Activated T-cell treated with anti-CD3 and anti-CD28 coated beads, Interleukin-2, amount 50 U/mL, for 4 hours (primary cell): ENCODE measurements around the gene MYO1H. TPM values are rescaled to one million over a fixed set of nuclear protein-coding genes. Genes with fewer than 3 reads are reported as not detected.

ENCODE experiments used
- ATAC-seq, 2 donors: fragments of 200-7000 bp; cut with Tn5 transposase; one replicate each; pipeline ENCODE4 v1.10.0; 2021
- DNase-seq: peaks from one replicate; pipeline ENCODE4 v3.0.0-alpha.2; 2020
- H3K27me3 Mint-ChIP-seq: one replicate; pipeline ENCODE4 v1.8.0; 2021; ENCODE audit warnings: low read depth, mixed read lengths
- H3K36me3 Mint-ChIP-seq: one replicate; pipeline ENCODE4 v1.8.0; 2022; ENCODE audit warnings: mixed read lengths; ENCODE audit not compliant: insufficient read depth
- H3K4me1 Mint-ChIP-seq: one replicate; pipeline ENCODE4 v1.8.0; 2021; ENCODE audit warnings: low read depth, mixed read lengths
- H3K4me3 Mint-ChIP-seq: one replicate; pipeline ENCODE4 v1.8.0; 2021; ENCODE audit warnings: mild to moderate bottlenecking, moderate library complexity, mixed read lengths
- H3K9me3 Mint-ChIP-seq: one replicate; pipeline ENCODE4 v1.8.0; 2021; ENCODE audit warnings: mixed read lengths
- total RNA-seq, 3 donors: library from RNA; stranded (reverse); gene quantifications; one replicate each; pipeline ENCODE4 v1.2.1, GENCODE V29; 2021

The MYO1H gene
- total RNA-seq, 3 donors from 2014 or later: not detected

GRCh38 chr12:109440851-109441490 is 93.3 kb downstream of the MYO1H start:
- H3K9me3 Mint-ChIP-seq: no peaks in the 10 kb centered on the region
- H3K27me3 Mint-ChIP-seq: no peaks in the 10 kb centered on the region
- H3K4me3 Mint-ChIP-seq: no peak overlapping the region
- DNase-seq: no peak
- no peaks in the 10 kb centered on the region for H3K4me1 Mint-ChIP-seq
- peaks cover 9% of the 10 kb centered on the region for H3K36me3 Mint-ChIP-seq
- no peak for ATAC-seq

GRCh38 chr12:109443794-109444193 is 96.1 kb downstream of the MYO1H start:
- Mint-ChIP-seq H3K9me3 (no peaks in the 10 kb centered on the region), H3K4me1 (no peaks in the 10 kb centered on the region), H3K27me3 (no peaks in the 10 kb centered on the region), H3K36me3 (peaks cover 11% of the 10 kb centered on the region), H3K4me3 (no peak overlapping the region)
- DNase-seq: no peak
- no peak for ATAC-seq

- ATAC-seq (no peak), DNase-seq (no peak)
- Mint-ChIP-seq H3K4me3 (no peak overlapping the region), H3K4me1 (no peaks in the 10 kb centered on the region), H3K9me3 (no peaks in the 10 kb centered on the region), H3K36me3 (peaks cover 16% of the 10 kb centered on the region), H3K27me3 (no peaks in the 10 kb centered on the region)
Measured at GRCh38 chr12:109444259-109444658, 96.6 kb downstream of the MYO1H start.

GRCh38 chr12:109445191-109445609 is 97.5 kb downstream of the MYO1H start:
- Mint-ChIP-seq H3K4me1 (no peaks in the 10 kb centered on the region), H3K36me3 (peaks cover 20% of the 10 kb centered on the region), H3K4me3 (no peak overlapping the region), H3K27me3 (no peaks in the 10 kb centered on the region), H3K9me3 (no peaks in the 10 kb centered on the region)
- ATAC-seq (no peak), DNase-seq (no peak)

GRCh38 chr12:109446869-109447268 is 99.2 kb downstream of the MYO1H start:
- no peak overlapping the region for H3K4me3 Mint-ChIP-seq
- DNase-seq (no peak), ATAC-seq (no peak)
- H3K4me1 Mint-ChIP-seq: no peaks in the 10 kb centered on the region
- H3K9me3 Mint-ChIP-seq: no peaks in the 10 kb centered on the region
- H3K36me3 Mint-ChIP-seq: peaks cover 21% of the 10 kb centered on the region
- no peaks in the 10 kb centered on the region for H3K27me3 Mint-ChIP-seq

- peaks cover 23% of the 10 kb centered on the region for H3K36me3 Mint-ChIP-seq
- no peak for DNase-seq
- H3K4me1 Mint-ChIP-seq: no peaks in the 10 kb centered on the region
- no peak for ATAC-seq
- no peaks in the 10 kb centered on the region for H3K9me3 Mint-ChIP-seq
- no peaks in the 10 kb centered on the region for H3K27me3 Mint-ChIP-seq
- no peak overlapping the region for H3K4me3 Mint-ChIP-seq
Measured at GRCh38 chr12:109447482-109447881, 99.8 kb downstream of the MYO1H start.

- no peaks in the 10 kb centered on the region for H3K4me1 Mint-ChIP-seq
- no peak for DNase-seq
- H3K27me3 Mint-ChIP-seq: no peaks in the 10 kb centered on the region
- H3K36me3 Mint-ChIP-seq: peaks cover 23% of the 10 kb centered on the region
- no peak for ATAC-seq
- no peaks in the 10 kb centered on the region for H3K9me3 Mint-ChIP-seq
- H3K4me3 Mint-ChIP-seq: no peak overlapping the region
Measured at GRCh38 chr12:109448272-109448671, 100.6 kb downstream of the MYO1H start.

- H3K9me3 Mint-ChIP-seq: no peaks in the 10 kb centered on the region
- no peak overlapping the region for H3K4me3 Mint-ChIP-seq
- H3K4me1 Mint-ChIP-seq: no peaks in the 10 kb centered on the region
- DNase-seq: no peak
- H3K27me3 Mint-ChIP-seq: no peaks in the 10 kb centered on the region
- ATAC-seq: no peak
- peaks cover 28% of the 10 kb centered on the region for H3K36me3 Mint-ChIP-seq
Measured at GRCh38 chr12:109448707-109449390, 101.1 kb downstream of the MYO1H start.

- ATAC-seq (no peak), DNase-seq (no peak)
- Mint-ChIP-seq H3K9me3 (no peaks in the 10 kb centered on the region), H3K36me3 (peaks cover 33% of the 10 kb centered on the region), H3K4me1 (no peaks in the 10 kb centered on the region), H3K4me3 (no peak overlapping the region), H3K27me3 (no peaks in the 10 kb centered on the region)
Measured at GRCh38 chr12:109449845-109450532, 102.3 kb downstream of the MYO1H start.

- ATAC-seq: no peak
- DNase-seq: no peak
- H3K27me3 Mint-ChIP-seq: no peaks in the 10 kb centered on the region
- no peak overlapping the region for H3K4me3 Mint-ChIP-seq
- H3K4me1 Mint-ChIP-seq: no peaks in the 10 kb centered on the region
- H3K9me3 Mint-ChIP-seq: no peaks in the 10 kb centered on the region
- peaks cover 28% of the 10 kb centered on the region for H3K36me3 Mint-ChIP-seq
Measured at GRCh38 chr12:109450980-109451379, 103.3 kb downstream of the MYO1H start.

- Mint-ChIP-seq H3K4me3 (no peak overlapping the region), H3K9me3 (no peaks in the 10 kb centered on the region)
Measured at GRCh38 chr12:109451400-109451799, 103.7 kb downstream of the MYO1H start.

GRCh38 chr12:109452489-109452888 is 104.8 kb downstream of the MYO1H start:
- no peaks in the 10 kb centered on the region for H3K4me1 Mint-ChIP-seq
- no peak for ATAC-seq

More at GRCh38 chr12:109451400-109451799, 103.7 kb downstream of the MYO1H start:
- H3K36me3 Mint-ChIP-seq: peaks cover 28% of the 10 kb centered on the region
- DNase-seq (no peak), ATAC-seq (no peak)
- no peaks in the 10 kb centered on the region for H3K27me3 Mint-ChIP-seq
- no peaks in the 10 kb centered on the region for H3K4me1 Mint-ChIP-seq

GRCh38 chr12:109455706-109456105 is 108.0 kb downstream of the MYO1H start:
- Mint-ChIP-seq H3K4me1 (peaks cover 11% of the 10 kb centered on the region), H3K27me3 (no peaks in the 10 kb centered on the region), H3K4me3 (no peak overlapping the region), H3K9me3 (no peaks in the 10 kb centered on the region), H3K36me3 (peaks cover 29% of the 10 kb centered on the region)
- DNase-seq: no peak
- ATAC-seq: no peak

More at GRCh38 chr12:109452489-109452888, 104.8 kb downstream of the MYO1H start:
- no peak for DNase-seq
- no peak overlapping the region for H3K4me3 Mint-ChIP-seq
- no peaks in the 10 kb centered on the region for H3K9me3 Mint-ChIP-seq
- H3K36me3 Mint-ChIP-seq: peaks cover 36% of the 10 kb centered on the region
- no peaks in the 10 kb centered on the region for H3K27me3 Mint-ChIP-seq

- DNase-seq (no peak), ATAC-seq (no peak)
- Mint-ChIP-seq H3K27me3 (no peaks in the 10 kb centered on the region), H3K4me3 (no peak overlapping the region), H3K36me3 (peaks cover 26% of the 10 kb centered on the region), H3K4me1 (peaks cover 26% of the 10 kb centered on the region), H3K9me3 (no peaks in the 10 kb centered on the region)
Measured at GRCh38 chr12:109458086-109458485, 110.4 kb downstream of the MYO1H start.

- no peaks in the 10 kb centered on the region for H3K9me3 Mint-ChIP-seq
- H3K36me3 Mint-ChIP-seq: peaks cover 22% of the 10 kb centered on the region
- no peak overlapping the region for H3K4me3 Mint-ChIP-seq
- ATAC-seq (no peak), DNase-seq (no peak)
- H3K27me3 Mint-ChIP-seq: no peaks in the 10 kb centered on the region
- H3K4me1 Mint-ChIP-seq: peaks cover 33% of the 10 kb centered on the region
Measured at GRCh38 chr12:109458771-109459208, 111.1 kb downstream of the MYO1H start.
